GM19043 (cell line): ENCODE results near the gene AFG1L.
"Not testable (repeated sequence)": the region's sequence is repeated elsewhere in the genome, so short reads cannot be mapped to it uniquely, and the experiment has no call there.

Experiments
- ATAC-seq: cut with Tn5 transposase; IDR thresholded peaks from one replicate; pipeline ENCODE4 v1.9.1; 2021; ENCODE audit warnings: low read depth; ENCODE audit not compliant: unreplicated experiment

AFG1L gene

GRCh38 chr6:108501559-108501958 is 206.7 kb downstream of the AFG1L start:
- no peak for ATAC-seq

GRCh38 chr6:108502832-108503231 is 208.0 kb downstream of the AFG1L start:
- no peak for ATAC-seq

GRCh38 chr6:108507316-108507715 is 212.5 kb downstream of the AFG1L start:
- ATAC-seq = no peak

GRCh38 chr6:108510461-108511319 is 215.8 kb downstream of the AFG1L start:
- ATAC-seq = no peak

DNA sequence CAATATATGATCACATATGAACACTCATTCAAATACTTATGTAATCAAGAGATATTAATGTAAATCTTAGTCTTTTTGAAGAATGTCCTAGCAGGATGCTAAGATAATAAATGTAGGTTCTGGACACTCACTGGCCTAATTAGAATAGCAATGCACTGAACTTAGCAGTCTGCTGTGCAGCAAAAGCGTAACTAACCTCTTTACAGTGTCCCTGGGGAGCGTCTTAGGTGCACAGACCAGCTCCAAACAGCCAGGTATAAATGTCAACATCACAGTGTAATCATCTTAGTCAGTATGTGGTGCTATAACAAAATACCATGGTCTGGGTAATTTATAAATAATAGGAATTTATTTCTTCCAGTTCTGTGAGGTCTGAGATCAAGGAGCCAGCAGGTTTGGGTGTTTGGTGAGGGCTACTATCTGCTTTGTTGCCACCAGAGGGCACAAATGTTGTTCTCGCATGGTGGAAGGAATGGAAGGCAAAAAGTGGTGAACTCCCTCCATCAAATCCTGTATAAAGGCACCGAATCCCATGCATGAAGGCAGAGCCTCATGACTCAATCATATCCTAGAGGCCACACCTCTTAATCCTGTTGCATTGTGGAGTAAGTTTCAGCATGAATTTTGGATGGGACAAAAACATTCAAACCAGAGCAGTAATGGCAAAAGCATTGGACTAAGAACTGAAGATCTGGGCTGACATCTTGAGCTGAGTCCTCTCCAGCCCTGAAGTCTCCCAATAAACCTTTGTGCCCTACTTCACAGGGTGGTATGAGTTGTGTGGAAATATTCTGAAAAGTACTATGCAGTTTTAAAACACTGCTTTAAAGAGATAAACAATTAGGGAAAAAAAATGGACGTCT is 224.1 kb downstream of the AFG1L start:
- ATAC-seq = no peak

GRCh38 chr6:108521616-108522107 is 226.8 kb downstream of the AFG1L start:
- no peak for ATAC-seq

GRCh38 chr6:108523697-108524096 is 228.8 kb downstream of the AFG1L start:
- ATAC-seq = no peak

- ATAC-seq = no peak
Measured at GRCh38 chr6:108524528-108525248, 229.8 kb downstream of the AFG1L start.

DNA sequence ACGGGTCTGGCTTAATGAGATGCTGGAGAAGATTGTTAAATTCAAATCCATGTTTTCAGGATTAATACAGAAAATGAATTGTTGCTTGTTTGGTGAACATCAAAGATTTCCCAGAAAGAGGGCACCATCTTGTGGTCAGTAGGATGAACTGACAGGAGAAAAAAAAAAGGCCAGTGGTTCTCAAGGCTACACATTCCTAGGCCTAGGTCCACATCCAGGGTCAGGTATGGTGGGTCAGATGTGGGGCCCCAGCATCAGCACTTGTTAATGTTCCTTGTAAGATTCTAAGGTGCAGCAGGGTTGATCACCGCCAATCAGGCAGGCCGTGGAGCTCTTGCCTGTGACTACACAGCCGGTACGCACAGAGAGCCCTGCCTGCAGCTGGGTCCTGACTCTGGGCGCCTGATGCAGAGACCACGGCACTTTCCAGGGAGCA is 231.9 kb downstream of the AFG1L start:
- ATAC-seq = no peak

DNA sequence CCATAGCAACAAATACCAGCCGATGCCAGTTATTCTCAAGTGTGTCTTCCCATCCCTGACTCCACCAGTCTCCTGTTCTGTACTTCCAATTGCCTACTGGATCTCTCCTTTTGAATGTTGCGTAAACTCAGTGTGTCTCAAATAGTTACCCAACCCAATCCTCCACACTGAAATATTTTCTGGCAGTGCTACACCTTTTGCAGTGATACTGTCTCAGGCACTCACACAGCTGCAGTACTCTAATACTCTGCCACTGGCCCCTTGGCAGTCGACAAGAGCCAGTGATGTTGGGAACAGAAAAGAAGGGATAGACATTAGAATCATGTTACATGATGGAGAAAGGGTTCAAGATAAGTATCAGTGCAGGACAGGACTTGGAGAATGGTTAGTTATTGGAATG is 234.0 kb downstream of the AFG1L start:
- no peak for ATAC-seq

DNA sequence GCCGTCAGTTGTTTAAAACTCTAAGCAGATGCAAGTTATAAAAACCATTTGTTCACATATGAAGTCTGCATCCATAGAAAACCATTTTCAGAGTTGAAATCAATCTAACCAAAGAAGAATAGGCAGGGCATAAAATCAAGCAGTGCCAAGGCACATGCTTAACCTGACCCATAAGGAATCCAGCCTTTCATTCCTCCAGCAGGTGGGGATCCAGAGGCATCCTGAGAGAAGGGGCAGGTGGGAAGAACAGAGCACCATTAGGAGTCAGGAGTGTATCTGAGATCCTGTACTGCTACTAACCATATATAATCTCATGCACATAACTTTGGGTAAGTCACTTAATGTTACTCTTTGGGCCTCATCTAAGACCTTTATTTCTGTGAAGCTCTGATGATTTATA is 236.5 kb downstream of the AFG1L start:
- no peak for ATAC-seq

DNA sequence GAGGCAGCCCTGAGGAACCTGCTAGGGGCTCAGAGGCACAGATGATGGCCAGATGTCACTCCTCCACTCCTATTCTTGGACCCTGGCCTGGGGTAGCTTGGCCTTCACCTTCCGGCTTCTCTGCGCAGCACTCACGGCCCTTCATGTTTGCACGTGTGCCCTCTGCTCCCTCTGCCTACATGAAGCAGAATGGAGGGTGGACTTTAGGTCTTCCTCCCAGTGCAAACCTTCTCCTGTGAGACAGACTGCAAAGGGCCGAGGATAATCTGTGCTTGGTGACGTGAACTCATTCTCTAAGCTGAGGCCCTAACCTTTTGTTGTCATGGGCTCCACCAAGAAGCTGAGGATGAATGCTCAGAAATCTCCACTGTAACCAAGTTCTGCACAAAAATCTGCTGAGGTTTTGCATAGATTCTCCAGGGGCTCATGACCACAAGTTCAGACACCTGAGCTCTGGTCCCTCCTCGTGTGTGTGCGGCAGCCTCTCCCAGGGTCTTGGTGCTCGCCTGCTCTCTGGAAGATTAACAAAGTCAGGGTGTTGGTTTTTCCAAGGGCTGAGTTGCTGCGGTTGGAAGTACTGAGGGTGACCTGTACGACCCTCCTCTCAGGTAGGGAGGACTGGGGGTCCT is 240.4 kb downstream of the AFG1L start:
- no peak for ATAC-seq

GRCh38 chr6:108535920-108536535 is 241.2 kb downstream of the AFG1L start:
- ATAC-seq = not testable (repeated sequence)

DNA sequence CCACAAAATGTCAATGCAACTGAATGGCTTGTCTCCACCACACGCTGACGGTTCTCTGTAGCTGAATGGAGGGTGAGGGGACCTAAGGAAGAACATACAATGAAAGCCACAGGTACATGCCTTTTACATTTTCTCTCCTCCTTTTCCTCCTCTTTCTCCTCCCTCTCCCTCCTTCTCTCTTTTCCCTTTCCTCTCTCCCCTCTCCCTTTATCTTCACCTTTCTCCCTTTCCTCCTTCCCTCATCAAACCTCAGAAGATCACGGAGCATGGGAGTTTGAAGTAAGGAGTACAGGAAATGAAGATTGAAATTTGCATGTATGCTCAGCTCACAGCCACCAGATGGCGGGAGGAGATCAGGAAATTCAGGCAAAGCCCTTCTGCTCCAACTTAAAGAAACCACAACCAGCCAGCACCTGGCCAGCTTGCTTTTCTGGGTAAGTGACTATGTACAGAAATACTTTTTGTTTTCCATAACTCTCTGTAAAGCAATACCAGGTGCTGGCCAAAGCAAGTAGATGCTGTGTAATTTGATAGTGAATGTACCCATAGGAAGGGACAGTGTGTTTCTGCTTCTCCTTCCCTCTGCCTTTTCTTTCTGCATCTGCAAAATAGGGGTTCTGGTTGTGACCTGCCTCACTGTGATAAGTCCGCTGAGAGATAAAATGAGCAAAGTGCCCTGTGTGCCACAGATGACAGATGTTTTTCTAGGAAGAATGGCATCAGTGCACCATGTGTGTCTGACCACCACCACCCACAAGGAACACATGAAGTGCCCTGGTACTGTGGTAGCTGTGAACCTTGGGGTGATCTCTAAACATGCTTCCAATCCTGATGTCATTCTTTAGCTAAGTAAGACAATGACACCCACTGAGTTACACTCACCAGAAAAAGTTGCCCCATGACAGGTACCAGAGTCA is 247.2 kb downstream of the AFG1L start:
- no peak for ATAC-seq

- no peak for ATAC-seq
Measured at GRCh38 chr6:108543175-108543940, 248.5 kb downstream of the AFG1L start.

GRCh38 chr6:108544606-108545005 is 249.8 kb downstream of the AFG1L start:
- ATAC-seq = no peak

DNA sequence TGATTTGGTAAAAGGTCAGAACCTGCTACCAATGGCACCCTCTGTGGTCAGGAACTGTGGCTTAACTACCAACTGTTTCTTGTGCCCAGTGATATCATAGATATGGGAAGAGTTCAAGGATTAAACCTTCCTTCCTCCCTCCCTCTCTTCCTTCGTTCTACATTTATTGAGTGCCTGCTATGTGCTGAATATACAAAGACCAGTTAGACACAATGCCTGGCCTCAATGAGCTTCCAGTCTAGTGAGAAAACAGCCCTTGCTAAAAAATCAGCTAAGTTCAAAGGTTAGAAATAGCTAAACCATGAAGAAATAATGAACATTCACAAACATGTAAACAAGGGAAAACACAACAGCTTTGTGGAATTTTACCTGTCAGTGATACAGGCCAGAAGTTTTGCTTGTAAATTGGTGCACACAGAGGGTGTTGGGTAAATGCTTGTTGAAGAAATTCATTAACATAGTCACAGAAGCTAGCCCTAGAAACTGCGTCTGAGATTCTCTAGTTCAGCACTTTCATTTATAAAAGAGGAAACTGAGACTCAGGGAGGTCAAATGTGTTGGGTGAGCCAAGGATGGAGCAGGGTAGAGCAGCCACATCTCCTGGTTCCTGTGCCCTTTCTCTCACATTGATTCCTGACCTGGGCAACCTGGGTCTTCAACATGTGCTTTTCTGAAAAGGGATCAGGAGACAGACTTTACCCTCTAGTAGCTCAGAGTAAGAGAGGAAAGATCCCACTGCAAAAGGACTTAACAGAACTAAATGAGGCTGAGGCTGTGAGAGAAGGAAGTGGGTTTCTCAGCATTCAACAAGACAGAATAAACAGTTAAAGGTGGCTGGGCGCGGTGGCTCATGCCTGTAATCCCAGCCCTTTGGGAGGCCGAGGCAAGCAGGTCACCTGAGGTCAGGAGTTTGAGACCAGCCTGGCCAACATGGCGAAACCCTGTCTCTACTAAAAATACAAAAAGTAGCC is 251.5 kb downstream of the AFG1L start:
- ATAC-seq = no peak
